B cell (primary cell): ENCODE results near the gene UAP1L1. TPM values are rescaled to one million over a fixed set of nuclear protein-coding genes. Genes with fewer than 3 reads are reported as not detected.

Experiments
- ATAC-seq: fragments of 200-7000 bp; cut with Tn5 transposase; one replicate; pipeline ENCODE4 v1.10.0; 2021; ENCODE audit warnings: low read depth, mild to moderate bottlenecking, moderate number of reproducible peaks, moderate library complexity
- CTCF ChIA-PET: fragments of 350-600 bp; sonication (Branson Sonifier 250); formaldehyde crosslinking; loops from one replicate; lab custom pipeline; 2021; ENCODE audit warnings: antibody characterized with exemption, inconsistent platforms; lab: Charles Lee
- POLR2A ChIA-PET: fragments of 350-600 bp; sonication (Branson Sonifier 250); formaldehyde crosslinking; loops from one replicate; lab custom pipeline; 2021; ENCODE audit warnings: antibody characterized with exemption; lab: Charles Lee
- DNase-seq: peaks from one replicate; pipeline ENCODE4 v3.0.0; 2013
- H2AFZ ChIP-seq: 2 replicates; pipeline ENCODE4 v1.6.1; 2012; ENCODE audit warnings: mild to moderate bottlenecking, low read depth, low read length; ENCODE audit not compliant: insufficient read depth, poor library complexity, severe bottlenecking
- H3K27ac ChIP-seq, 2 donors: 1 replicate in 1 of 2; 2 replicates in 1 of 2; pipeline ENCODE4 v1.5.1; 2012 to 2013; ENCODE audit warnings: low read length in 2 of 2, mild to moderate bottlenecking in 2 of 2, moderate library complexity in 1 of 2
- H3K27me3 ChIP-seq, 4 experiments: fragments of 200-600 bp in 1 of 4; sonication (generic) in 1 of 4; replicated peaks in 1 of 4; 1 replicate in 2 of 4; 2 replicates in 2 of 4; pipeline versions ENCODE4 v1.6.1 to v1.7.0; 2013 to 2016; ENCODE audit warnings: low read length in 3 of 4, mild to moderate bottlenecking in 2 of 4, mixed read lengths in 1 of 4, moderate library complexity in 1 of 4; ENCODE audit not compliant: insufficient read depth in 4 of 4, control insufficient read depth in 3 of 4; ENCODE audit errors: control extremely low read depth in 1 of 4
- H3K36me3 ChIP-seq, 2 experiments: replicated peaks in 1 of 2; 1 replicate in 1 of 2; 2 replicates in 1 of 2; pipeline versions ENCODE4 v1.6.1 to v1.7.1; 2013; ENCODE audit warnings: low read length in 1 of 2; ENCODE audit not compliant: insufficient read depth in 2 of 2, control insufficient read depth in 1 of 2; ENCODE audit errors: control extremely low read depth in 1 of 2, extremely low read depth in 1 of 2
- H3K4me1 ChIP-seq, 2 donors: fragments of 200-600 bp in 1 of 2; sonication (generic) in 1 of 2; 1 replicate in 1 of 2; 2 replicates in 1 of 2; pipeline versions ENCODE4 v1.5.1 to v1.6.1; 2013 to 2017; ENCODE audit warnings: low read length in 2 of 2; ENCODE audit not compliant: control insufficient read depth in 2 of 2, insufficient read depth in 2 of 2
- H3K4me2 ChIP-seq: replicated peaks from 2 replicates; pipeline ENCODE3; 2012; ENCODE audit warnings: mild to moderate bottlenecking, low read depth, low read length; ENCODE audit not compliant: poor library complexity, severe bottlenecking
- H3K4me3 ChIP-seq, 5 experiments: fragments of 200-600 bp in 1 of 5; sonication (generic) in 1 of 5; 1 replicate in 3 of 5; 2 replicates in 2 of 5; pipeline versions ENCODE4 v1.5.1 to v1.7.0; 2011 to 2016; ENCODE audit warnings: low read length in 4 of 5, mild to moderate bottlenecking in 4 of 5, low read depth in 2 of 5, control low read depth in 1 of 5, moderate library complexity in 1 of 5; ENCODE audit not compliant: insufficient read depth in 1 of 5; ENCODE audit errors: control extremely low read depth in 1 of 5, extremely low read depth in 1 of 5
- H3K79me2 ChIP-seq: fragments of 200-600 bp; sonication (generic); one replicate; pipeline ENCODE4 v1.6.0; 2016; ENCODE audit warnings: low read length; ENCODE audit not compliant: control insufficient read depth, insufficient read depth
- H3K9ac ChIP-seq: fragments of 200-600 bp; sonication (generic); 2 replicates; pipeline ENCODE4 v1.6.1; 2017; ENCODE audit warnings: mild to moderate bottlenecking, low read length, moderate library complexity
- H3K9me3 ChIP-seq, 3 donors: one replicate each; pipeline versions ENCODE4 v1.6.1 to v1.7.1; 2013; ENCODE audit warnings: low read length in 2 of 3; ENCODE audit not compliant: control insufficient read depth in 2 of 3, insufficient read depth in 1 of 3; ENCODE audit errors: control extremely low read depth in 1 of 3
- H4K20me1 ChIP-seq: 2 replicates; pipeline ENCODE4 v1.6.0; 2012; ENCODE audit warnings: mild to moderate bottlenecking, low read length; ENCODE audit not compliant: insufficient read depth, control insufficient read depth, poor library complexity, severe bottlenecking
- H3K27ac Mint-ChIP-seq: one replicate; pipeline ENCODE4 v1.8.0; 2021; ENCODE audit warnings: mixed read lengths
- H3K27me3 Mint-ChIP-seq: one replicate; pipeline ENCODE4 v1.8.0; 2021; ENCODE audit warnings: mixed read lengths
- H3K4me1 Mint-ChIP-seq: one replicate; pipeline ENCODE4 v1.8.0; 2021; ENCODE audit warnings: mixed read lengths
- H3K4me3 Mint-ChIP-seq: one replicate; pipeline ENCODE4 v1.8.0; 2021; ENCODE audit warnings: mixed read lengths
- H3K9me3 Mint-ChIP-seq: one replicate; pipeline ENCODE4 v1.8.0; 2022; ENCODE audit warnings: mixed read lengths; ENCODE audit not compliant: insufficient read depth
- CTCF ChIP-seq: fragments of 200-600 bp; IDR thresholded peaks from one replicate; pipeline ENCODE4 v1.8.0; 2022; ENCODE audit warnings: antibody characterized with exemption, mild to moderate bottlenecking
- EZH2 ChIP-seq: IDR thresholded peaks from 2 replicates; pipeline ENCODE4 v1.6.1; 2012; ENCODE audit warnings: borderline replicate concordance, low read depth, mild to moderate bottlenecking, moderate library complexity, low read length; ENCODE audit not compliant: insufficient read depth, poor library complexity, severe bottlenecking
- WGBS: methylation state at CpG from one replicate; pipeline ENCODE4 v1.1.5; 2013; ENCODE audit warnings: missing lambda C conversion rate; ENCODE audit not compliant: insufficient coverage; 5-methylcytosine and 5-hydroxymethylcytosine counted together
- intact Hi-C: fragments of 100-400 bp; cut with micrococcal nuclease; formaldehyde crosslinking; loops from one replicate; pipeline ENCODE4 v1.10.0; 2022
- polyA plus RNA-seq: library from polyadenylated mRNA; depleted of rRNA; stranded (reverse); fragments of >200 nt; gene quantifications from 2 replicates; pipeline ENCODE4 v1.2.3, GENCODE V29; 2012
- total RNA-seq, 2 donors: library from RNA; stranded (reverse); fragments of 120-200 nt in 1 of 2; gene quantifications; 1 replicate in 1 of 2; 2 replicates in 1 of 2; pipeline versions ENCODE4 v1.2.3 to v1.2.4, GENCODE V29; 2013 to 2022

Gene UAP1L1
- total and polyA plus RNA-seq, 2 donors (not counting 1 experiment from before 2014, with no cell fraction given): 29.1 to 47.6 TPM

- peak overlapping the region; percentile 76 for H3K9ac ChIP-seq
- ChIA-PET POLR2A (interaction anchor here (0.7 to 1.3 kb wide), 3 partner anchors 16 to 106 kb away, joined by 3 to 6 read pairs (median 5); no protein-coding TSS in a partner anchor), CTCF (interaction anchor here (1.0 to 2.0 kb wide), 5 partner anchors 19 to 113 kb away, joined by 3 to 7 read pairs (median 3); partner anchors contain the start of genes RNF224 and SSNA1)
- peak overlapping the region; percentile 11 to 79 (median 60) for H3K4me3 ChIP-seq
- H3K9me3 ChIP-seq: no peaks in the 10 kb centered on the region
- Mint-ChIP-seq H3K9me3 (no peaks in the 10 kb centered on the region), H3K4me3 (peak overlapping the region; percentile 50), H3K4me1 (peaks cover 16% of the 10 kb centered on the region), H3K27ac (no peak overlapping the region), H3K27me3 (no peaks in the 10 kb centered on the region)
- H2AFZ ChIP-seq: peak overlapping the region; percentile 91
- peaks cover 0 to 34% of the 10 kb centered on the region in 2 experiments for H3K36me3 ChIP-seq
- peak overlapping the region; percentile 100 for H3K4me2 ChIP-seq
- peak overlapping the region in 1 of 2 donors; percentile 83 for H3K27ac ChIP-seq
- H4K20me1 ChIP-seq: peaks cover 9% of the 10 kb centered on the region
- DNase-seq (no peak), ATAC-seq (peak; percentile 3)
- no peaks in the 10 kb centered on the region for H3K27me3 ChIP-seq
- peaks cover 14% of the 10 kb centered on the region for H3K79me2 ChIP-seq
- intact Hi-C loops: loop anchor here (2.0 kb wide), 1 partner anchor 27 kb away; the partner anchor contains the start of gene MAN1B1
- TF ChIP-seq EZH2: no peak
- TF ChIP-seq CTCF: no peak
- peaks cover 13 to 24% of the 10 kb centered on the region in 2 donors for H3K4me1 ChIP-seq
- WGBS: under 1% methylated on average over 42 of the region's 45 CpGs
These were observed 36.9 kb downstream of the UAP1L1 start for GRCh38 chr9:137114220-137114612.
